ENCODE measurements around the gene JUN.

DNA sequence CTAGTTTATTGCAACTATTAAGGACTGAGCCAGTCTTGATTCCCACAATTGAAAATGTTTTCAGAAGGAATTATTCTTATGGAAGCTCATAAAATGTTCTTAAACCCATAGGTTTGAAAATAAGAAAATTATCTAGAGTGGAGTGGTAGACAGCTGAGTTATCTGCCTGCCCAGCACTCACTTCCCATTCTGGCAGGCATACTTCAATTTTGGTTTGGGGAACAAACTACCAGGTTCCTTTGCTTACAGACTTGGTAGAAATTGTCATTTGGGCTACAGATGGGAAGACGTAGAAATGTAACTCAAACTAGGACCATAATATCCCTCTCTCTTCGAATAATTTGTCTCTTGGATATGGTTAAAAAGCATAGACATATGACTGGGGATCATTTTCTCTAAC is 18.4 kb downstream of the JUN start:
- TF ChIP-seq, protein P1, sequence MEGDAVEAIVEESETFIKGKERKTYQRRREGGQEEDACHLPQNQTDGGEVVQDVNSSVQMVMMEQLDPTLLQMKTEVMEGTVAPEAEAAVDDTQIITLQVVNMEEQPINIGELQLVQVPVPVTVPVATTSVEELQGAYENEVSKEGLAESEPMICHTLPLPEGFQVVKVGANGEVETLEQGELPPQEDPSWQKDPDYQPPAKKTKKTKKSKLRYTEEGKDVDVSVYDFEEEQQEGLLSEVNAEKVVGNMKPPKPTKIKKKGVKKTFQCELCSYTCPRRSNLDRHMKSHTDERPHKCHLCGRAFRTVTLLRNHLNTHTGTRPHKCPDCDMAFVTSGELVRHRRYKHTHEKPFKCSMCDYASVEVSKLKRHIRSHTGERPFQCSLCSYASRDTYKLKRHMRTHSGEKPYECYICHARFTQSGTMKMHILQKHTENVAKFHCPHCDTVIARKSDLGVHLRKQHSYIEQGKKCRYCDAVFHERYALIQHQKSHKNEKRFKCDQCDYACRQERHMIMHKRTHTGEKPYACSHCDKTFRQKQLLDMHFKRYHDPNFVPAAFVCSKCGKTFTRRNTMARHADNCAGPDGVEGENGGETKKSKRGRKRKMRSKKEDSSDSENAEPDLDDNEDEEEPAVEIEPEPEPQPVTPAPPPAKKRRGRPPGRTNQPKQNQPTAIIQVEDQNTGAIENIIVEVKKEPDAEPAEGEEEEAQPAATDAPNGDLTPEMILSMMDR (IDR thresholded peaks at IDR 0.05 in 4 of 5, conservative IDR thresholded peaks at IDR 0.05 in 1 of 5) = no peak
- TF ChIP-seq POLR2A (IDR thresholded peaks at IDR 0.05) = no peak
